GM12865 (cell line): ENCODE results near the gene RAC2.

Experiments used
- DNase-seq: peaks from one replicate; pipeline ENCODE4 v3.0.0; 2010; ENCODE audit warnings: low read depth
- H3K4me3 ChIP-seq: 2 replicates; pipeline ENCODE4 v1.5.1; 2011; ENCODE audit warnings: mild to moderate bottlenecking, low read depth, low read length, control low read depth
- CTCF ChIP-seq: IDR thresholded peaks from 2 replicates; pipeline ENCODE4 v1.5.1; 2011; ENCODE audit warnings: low read length, control low read depth, low read depth, inconsistent platforms; ENCODE audit not compliant: insufficient read depth; ENCODE audit errors: missing control alignments

RAC2 gene

DNA sequence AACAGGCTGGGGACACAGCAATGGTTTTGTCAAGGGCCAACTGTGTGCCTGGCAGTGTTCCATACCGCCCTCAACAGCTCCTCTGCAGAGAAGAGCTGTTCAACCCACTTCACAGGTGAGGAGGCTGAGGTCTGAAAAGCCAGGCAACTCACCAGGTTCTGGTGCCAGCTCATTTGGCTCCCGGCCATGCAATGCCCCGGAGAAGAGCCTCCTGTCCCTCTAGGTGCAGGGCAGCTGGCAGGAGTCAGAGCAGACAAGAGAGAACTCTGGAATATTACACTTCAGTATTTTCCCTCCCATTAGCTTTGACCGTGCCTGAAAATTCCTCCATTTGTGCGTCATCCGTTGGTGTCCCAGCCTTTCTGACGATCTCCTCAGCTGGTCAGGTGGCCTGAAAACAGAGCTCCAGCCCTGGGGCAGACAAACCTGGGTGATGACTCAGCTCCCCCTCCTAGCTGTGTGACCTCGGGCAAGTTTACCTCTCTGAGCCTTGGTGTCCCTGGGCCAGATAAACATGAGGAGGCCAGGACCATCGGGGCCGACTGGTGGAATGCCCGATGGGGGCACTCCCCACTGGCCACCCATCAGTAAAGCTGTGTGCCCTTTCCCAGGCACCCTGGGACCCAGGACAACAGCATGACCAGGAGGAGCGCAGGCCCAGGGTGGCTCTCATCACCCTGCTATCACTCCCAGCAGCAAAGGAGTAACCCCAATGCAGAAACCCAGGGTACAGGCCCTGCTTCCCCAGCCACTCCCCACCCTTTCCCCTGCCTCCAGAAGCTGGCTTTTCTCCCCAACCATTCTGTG lies 46.4 kb downstream of the RAC2 start:
- DNase-seq = no peak
- peak overlapping the region; percentile 82 for H3K4me3 ChIP-seq
- no peak for TF ChIP-seq CTCF

DNA sequence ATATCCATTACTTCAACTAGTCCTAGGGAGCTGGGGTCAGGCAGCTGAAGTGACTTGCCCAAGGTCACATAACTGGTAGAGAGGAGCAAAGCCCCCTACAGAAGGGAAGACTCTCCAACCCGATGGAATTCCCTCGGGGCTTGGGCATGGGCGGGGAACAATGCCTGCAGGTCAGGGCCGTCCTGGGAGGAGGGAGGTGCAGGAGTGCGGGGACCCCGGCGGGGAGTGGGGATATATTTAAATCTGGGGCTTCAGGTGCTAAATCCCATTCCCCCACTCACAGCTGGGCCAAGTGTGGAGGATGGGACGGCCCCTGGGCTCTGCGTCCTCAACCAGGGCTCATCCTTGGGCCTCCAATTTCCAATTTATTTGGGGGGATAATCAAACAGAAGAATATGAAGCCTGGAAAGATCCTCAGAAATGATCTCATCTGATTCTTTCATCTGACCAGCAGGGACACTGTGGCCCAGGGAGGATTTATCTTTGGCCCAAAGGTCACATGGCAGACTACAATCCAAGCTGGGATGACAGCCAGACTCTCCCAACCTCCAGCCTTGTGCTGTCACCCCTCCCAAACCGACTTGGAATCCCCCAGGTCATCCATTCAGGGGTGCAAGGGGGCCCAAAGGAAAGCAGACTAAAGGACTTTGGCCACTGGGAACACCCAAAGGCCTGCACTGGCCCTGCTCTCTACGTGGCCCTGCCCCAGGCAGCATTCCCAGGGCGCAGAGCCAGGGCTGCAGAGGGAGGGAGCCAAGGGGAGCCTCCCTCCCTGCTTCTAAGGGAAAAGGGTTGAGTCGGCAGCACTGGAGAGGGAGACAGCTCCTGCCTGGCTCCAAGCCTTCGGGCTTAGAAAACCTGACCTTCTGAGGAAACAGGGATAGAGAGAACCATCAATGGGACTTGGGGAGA lies 47.3 kb downstream of the RAC2 start:
- no peak for TF ChIP-seq CTCF
- no peak for DNase-seq
- H3K4me3 ChIP-seq = no peak overlapping the region

- no peak for DNase-seq
- H3K4me3 ChIP-seq = no peak overlapping the region
- TF ChIP-seq CTCF = no peak
Observed at GRCh38 chr22:37195921-37196320, 48.1 kb downstream of the RAC2 start.

GRCh38 chr22:37194750-37195149 lies 49.3 kb downstream of the RAC2 start:
- no peak overlapping the region for H3K4me3 ChIP-seq
- DNase-seq = no peak
- no peak for TF ChIP-seq CTCF

DNA sequence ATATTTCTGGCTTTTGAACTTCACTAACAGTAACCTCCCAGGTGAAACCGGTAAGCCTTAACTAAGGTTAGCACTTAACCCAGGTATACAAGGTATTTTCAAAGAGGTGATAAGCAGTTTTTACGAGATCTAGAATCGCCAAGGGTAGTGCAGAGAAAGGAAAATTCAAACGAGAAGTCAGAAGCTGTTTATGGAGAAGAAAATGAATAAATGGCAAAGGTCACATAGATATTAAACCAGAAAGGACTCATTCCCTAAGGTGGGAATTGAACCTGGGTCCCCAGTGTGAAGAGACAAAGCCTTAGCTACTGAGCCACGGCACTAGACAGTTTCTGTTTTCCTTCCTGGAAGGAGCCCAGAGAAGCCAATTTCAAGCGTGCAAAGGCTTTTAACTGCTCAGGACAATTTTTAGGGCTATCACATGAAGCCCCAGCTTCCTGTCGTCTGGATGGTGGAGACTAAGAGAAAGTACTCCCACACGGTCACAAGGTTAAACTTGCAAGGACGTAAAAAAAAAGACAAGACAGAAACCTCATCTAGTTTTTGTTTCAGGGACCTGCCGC lies 50.4 kb downstream of the RAC2 start:
- TF ChIP-seq CTCF = no peak
- peak; percentile 49 for DNase-seq
- no peak overlapping the region for H3K4me3 ChIP-seq

GRCh38 chr22:37192741-37193140 lies 51.3 kb downstream of the RAC2 start:
- TF ChIP-seq CTCF = no peak
- DNase-seq = no peak
- no peak overlapping the region for H3K4me3 ChIP-seq
